NCI-H187 treated with DMSO at 0.1 percent for 48 hours (cell line): ENCODE measurements around the gene NCAPD2.
"Not testable (repeated sequence)": the region's sequence is repeated elsewhere in the genome, so short reads cannot be mapped to it uniquely, and the experiment has no call there.

Experiments used
- DNase-seq: peaks from one replicate; lab custom pipeline; 2025; lab: John Stamatoyannopoulos, UW

The NCAPD2 gene

DNA sequence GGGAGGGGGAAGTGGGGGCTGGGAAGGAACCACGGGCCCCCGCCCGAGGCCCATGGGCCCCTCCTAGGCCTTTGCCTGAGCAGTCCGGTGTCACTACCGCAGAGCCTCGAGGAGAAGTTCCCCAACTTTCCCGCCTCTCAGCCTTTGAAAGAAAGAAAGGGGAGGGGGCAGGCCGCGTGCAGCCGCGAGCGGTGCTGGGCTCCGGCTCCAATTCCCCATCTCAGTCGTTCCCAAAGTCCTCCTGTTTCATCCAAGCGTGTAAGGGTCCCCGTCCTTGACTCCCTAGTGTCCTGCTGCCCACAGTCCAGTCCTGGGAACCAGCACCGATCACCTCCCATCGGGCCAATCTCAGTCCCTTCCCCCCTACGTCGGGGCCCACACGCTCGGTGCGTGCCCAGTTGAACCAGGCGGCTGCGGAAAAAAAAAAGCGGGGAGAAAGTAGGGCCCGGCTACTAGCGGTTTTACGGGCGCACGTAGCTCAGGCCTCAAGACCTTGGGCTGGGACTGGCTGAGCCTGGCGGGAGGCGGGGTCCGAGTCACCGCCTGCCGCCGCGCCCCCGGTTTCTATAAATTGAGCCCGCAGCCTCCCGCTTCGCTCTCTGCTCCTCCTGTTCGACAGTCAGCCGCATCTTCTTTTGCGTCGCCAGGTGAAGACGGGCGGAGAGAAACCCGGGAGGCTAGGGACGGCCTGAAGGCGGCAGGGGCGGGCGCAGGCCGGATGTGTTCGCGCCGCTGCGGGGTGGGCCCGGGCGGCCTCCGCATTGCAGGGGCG is 40.2 kb downstream of the NCAPD2 start, which contains the start of gene GAPDH:
TSS of gene GAPDH (plus strand) at position 595 of the 772 bp plus-strand sequence. CDS start 316 bp downstream, outside the sequence.
- DNase-seq = peak; percentile 72

DNA sequence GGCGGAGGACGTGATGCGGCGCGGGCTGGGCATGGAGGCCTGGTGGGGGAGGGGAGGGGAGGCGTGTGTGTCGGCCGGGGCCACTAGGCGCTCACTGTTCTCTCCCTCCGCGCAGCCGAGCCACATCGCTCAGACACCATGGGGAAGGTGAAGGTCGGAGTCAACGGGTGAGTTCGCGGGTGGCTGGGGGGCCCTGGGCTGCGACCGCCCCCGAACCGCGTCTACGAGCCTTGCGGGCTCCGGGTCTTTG is 40.7 kb downstream of the NCAPD2 start:
- DNase-seq = no peak

DNA sequence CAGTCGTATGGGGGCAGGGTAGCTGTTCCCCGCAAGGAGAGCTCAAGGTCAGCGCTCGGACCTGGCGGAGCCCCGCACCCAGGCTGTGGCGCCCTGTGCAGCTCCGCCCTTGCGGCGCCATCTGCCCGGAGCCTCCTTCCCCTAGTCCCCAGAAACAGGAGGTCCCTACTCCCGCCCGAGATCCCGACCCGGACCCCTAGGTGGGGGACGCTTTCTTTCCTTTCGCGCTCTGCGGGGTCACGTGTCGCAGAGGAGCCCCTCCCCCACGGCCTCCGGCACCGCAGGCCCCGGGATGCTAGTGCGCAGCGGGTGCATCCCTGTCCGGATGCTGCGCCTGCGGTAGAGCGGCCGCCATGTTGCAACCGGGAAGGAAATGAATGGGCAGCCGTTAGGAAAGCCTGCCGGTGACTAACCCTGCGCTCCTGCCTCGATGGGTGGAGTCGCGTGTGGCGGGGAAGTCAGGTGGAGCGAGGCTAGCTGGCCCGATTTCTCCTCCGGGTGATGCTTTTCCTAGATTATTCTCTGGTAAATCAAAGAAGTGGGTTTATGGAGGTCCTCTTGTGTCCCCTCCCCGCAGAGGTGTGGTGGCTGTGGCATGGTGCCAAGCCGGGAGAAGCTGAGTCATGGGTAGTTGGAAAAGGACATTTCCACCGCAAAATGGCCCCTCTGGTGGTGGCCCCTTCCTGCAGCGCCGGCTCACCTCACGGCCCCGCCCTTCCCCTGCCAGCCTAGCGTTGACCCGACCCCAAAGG is 41.2 kb downstream of the NCAPD2 start:
- DNase-seq = no peak

DNA sequence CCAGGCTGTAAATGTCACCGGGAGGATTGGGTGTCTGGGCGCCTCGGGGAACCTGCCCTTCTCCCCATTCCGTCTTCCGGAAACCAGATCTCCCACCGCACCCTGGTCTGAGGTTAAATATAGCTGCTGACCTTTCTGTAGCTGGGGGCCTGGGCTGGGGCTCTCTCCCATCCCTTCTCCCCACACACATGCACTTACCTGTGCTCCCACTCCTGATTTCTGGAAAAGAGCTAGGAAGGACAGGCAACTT is 41.7 kb downstream of the NCAPD2 start:
- no peak for DNase-seq

GRCh38 chr12:6535960-6536847 is 42.3 kb downstream of the NCAPD2 start:
- no peak for DNase-seq

DNA sequence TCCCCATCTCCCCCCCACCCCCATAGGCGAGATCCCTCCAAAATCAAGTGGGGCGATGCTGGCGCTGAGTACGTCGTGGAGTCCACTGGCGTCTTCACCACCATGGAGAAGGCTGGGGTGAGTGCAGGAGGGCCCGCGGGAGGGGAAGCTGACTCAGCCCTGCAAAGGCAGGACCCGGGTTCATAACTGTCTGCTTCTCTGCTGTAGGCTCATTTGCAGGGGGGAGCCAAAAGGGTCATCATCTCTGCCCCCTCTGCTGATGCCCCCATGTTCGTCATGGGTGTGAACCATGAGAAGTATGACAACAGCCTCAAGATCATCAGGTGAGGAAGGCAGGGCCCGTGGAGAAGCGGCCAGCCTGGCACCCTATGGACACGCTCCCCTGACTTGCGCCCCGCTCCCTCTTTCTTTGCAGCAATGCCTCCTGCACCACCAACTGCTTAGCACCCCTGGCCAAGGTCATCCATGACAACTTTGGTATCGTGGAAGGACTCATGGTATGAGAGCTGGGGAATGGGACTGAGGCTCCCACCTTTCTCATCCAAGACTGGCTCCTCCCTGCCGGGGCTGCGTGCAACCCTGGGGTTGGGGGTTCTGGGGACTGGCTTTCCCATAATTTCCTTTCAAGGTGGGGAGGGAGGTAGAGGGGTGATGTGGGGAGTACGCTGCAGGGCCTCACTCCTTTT is 43.1 kb downstream of the NCAPD2 start:
- no peak for DNase-seq

- not testable (repeated sequence) for DNase-seq
Measured at GRCh38 chr12:6537580-6538419, 43.9 kb downstream of the NCAPD2 start.

- no peak for DNase-seq
Measured at GRCh38 chr12:6538420-6539313, 44.8 kb downstream of the NCAPD2 start.

GRCh38 chr12:6539314-6539682 is 45.4 kb downstream of the NCAPD2 start:
- no peak for DNase-seq

- DNase-seq = no peak
Measured at GRCh38 chr12:6539707-6540134, 45.8 kb downstream of the NCAPD2 start.

DNA sequence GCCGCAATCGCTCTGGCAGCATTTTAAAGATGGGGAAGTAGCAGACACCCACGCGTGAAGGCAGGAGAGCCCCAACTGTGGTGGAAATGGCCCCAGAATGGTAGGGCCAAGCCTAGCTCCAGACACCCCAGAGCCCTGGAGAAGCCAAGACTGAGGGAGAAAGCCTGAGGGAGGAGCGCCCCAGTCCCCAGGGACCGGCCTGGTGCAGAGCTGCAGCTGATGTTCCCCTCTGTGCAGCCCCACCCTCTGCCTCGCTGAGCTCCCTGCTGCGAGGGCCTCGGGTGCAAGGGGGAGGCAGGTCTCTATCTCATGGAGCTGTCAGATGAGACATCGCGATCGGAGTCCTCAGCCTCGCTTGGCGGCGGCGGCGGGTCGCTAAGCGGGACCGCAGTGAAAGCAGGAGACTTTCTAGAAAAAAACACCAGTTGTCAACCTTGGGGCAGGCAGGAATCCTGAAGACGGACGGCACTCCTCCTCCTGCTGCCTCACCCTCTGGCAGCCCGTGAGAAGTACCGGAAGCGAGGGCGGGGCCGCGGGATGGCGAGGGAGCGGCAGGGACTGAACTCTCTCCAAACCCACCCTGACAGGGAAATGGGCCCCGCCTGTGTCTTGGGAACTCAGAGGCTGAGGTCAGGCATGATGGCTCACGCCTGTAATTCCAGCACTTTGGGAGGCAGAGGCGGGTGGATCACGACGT is 46.4 kb downstream of the NCAPD2 start:
- no peak for DNase-seq

DNA sequence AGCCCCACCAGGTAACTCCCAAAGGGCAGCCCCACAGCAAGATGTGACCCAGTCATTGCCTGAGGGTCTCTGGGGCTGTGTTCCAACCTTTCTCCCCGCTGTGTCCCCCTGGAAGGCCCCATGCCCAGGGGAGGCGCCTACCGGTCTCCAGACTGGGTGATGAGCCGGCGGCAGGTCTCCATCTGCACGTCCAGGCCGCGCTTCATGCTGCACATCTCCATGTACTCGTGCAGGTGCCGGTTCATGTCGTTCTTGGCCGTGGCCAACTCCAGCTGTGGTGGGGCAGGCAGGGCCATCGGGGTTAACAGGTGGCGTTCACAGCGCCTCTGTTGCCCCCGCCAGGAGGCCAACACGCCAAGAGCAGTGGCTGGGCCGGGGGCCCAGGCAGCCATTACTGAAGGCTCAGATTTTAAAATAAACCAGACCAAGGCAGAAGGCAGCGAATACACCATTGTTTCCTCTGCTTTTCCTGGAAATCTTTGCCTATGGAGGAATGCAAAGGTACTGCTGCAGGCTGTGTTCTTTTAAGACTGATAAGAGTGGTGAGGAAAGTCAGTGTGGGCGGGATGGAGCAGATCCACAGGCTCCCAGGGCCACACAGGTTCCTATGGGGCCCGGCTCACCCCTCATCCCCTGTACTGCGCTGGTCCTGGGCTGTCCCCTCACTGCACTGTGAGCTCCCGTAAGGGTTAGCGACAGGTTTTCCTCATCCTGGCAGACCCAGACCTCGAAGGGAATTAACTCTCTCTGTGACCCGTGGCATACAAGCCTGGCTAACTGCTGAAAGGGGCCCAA is 47.7 kb downstream of the NCAPD2 start:
- no peak for DNase-seq

DNA sequence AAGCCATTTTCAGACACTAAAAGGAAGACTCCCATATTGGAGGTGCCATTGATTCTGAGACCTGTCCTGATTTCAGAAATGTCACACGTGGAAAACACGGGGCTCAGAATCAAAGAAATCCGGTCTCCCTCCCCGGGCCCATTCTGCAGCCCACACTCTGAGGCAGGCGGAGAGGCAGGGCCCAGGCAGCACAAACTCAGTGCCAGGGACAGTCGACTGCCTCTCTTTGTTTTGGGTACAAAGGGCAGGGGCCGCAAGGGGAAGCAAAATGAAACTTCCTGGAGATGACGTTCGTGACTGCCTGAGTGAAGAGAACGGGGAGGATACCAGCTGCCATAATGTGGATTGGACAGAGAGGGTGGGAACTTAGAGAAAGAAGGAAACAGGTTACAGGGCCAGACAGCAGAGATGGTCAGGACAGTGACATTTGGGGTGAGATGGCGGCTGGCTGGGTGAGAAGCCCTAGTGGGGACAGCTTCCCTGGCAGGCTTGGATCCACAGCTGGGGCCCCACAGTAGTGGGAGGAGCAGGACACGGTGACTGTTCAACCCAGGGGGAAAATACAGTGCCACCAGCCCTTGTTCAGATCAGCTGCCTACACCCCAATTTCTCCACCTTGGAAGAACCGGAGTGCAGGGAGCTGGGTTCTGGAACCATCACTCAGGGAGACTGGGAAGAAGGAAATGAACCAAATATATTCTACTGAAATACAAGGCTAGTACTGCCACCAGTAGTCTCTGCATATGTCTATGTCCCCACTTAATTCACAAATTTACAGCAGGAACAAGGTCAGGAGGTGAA is 48.5 kb downstream of the NCAPD2 start:
- no peak for DNase-seq

- DNase-seq = no peak
Measured at GRCh38 chr12:6546016-6546415, 52.1 kb downstream of the NCAPD2 start.

DNA sequence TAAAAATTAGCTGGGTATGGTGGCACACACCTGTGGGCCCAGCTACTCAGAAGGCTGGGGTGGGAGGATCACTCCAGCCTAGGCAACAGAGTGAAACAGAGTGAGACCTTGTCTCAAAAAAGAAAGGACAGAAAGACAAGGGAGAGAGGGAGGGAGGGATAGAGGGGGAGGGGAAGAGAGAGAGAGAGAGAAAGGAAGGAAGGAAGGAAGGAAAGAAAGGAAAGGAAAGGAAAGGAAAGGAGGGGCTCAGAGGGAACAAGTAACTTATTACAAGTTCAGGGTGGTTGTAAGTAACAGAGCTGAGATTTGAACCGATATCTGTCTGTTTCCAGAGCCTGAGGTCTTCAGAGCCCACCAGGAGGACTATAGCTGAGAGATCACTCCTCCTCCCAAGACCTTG is 53.7 kb downstream of the NCAPD2 start:
- no peak for DNase-seq

DNA sequence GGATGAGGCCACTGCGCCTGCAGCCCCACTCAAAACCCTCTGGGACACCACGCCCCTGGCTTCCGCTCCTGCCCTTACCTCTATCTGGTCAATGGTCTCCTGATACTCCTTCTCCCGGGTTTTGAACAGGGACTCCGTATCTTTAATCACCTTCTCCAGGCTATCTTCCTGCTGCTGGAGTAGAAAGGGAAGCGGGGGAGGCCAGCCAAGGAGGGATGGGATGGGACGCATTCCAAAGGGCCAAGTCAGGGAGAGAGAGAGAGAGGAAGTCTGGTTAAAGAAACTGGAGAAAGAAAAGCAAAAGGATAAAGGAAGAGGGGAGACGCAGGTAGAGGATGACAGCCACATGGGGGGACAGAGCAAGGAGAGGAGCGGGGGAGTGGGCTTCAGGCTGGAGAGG is 54.1 kb downstream of the NCAPD2 start:
- DNase-seq = no peak

- no peak for DNase-seq
Measured at GRCh38 chr12:6548556-6548955, 54.7 kb downstream of the NCAPD2 start.
